ENCODE measurements around the gene DENND2A.
"Not testable (repeated sequence)": the region's sequence is repeated elsewhere in the genome, so short reads cannot be mapped to it uniquely, and the experiment has no call there.

DENND2A gene

GRCh38 chr7:140517546-140518369, 122.9 kb downstream of the DENND2A start:
- peaks cover 0 to 4% (median 0%) of the 10 kb centered on the region in 5 experiments for H3K27me3 ChIP-seq (replicated peaks in 2 of 5; ENCODE audit: control insufficient read depth in 4 of 5, insufficient read depth in 5 of 5, low read length in 4 of 5)
- H3K27ac ChIP-seq (ENCODE audit: insufficient read depth in 1 of 2, low read depth in 1 of 2, low read length in 2 of 2, poor library complexity in 1 of 2, severe bottlenecking in 2 of 2), result no peak overlapping the region
- WGBS (ENCODE audit: insufficient coverage), result 42% methylated on average over 16 of the region's 31 CpGs
- H3K4me1 ChIP-seq (ENCODE audit: control extremely low read depth in 1 of 4, control insufficient read depth in 4 of 4, insufficient read depth in 4 of 4, low read length in 3 of 4), result peaks cover 0 to 3% (median 2%) of the 10 kb centered on the region in 4 experiments
- no peak overlapping the region for H3K4me3 ChIP-seq (ENCODE audit: control insufficient read depth in 1 of 7, extremely low read depth in 1 of 7, insufficient read depth in 4 of 7, low read depth in 2 of 7, low read length in 6 of 7)
- CTCF ChIA-PET, result interaction anchor here (0.7 to 2.8 kb wide), 10 partner anchors 9 to 139 kb away, joined by 3 to 13 read pairs (median 3); partner anchors contain the start of gene MKRN1
- H3K9me3 ChIP-seq (ENCODE audit: control extremely low read depth in 1 of 5, control insufficient read depth in 4 of 5, insufficient read depth in 2 of 5, low read depth in 1 of 5, low read length in 4 of 5), result no peaks in the 10 kb centered on the region
- POLR2A ChIA-PET, result no interaction called here
- DNase-seq, result peak; percentile 64 to 70 (median 68)
- no peaks in the 10 kb centered on the region for H3K36me3 ChIP-seq (ENCODE audit: control insufficient read depth in 4 of 4, insufficient read depth in 4 of 4, low read length in 3 of 4)

GRCh38 chr7:140512317-140513000, 128.2 kb downstream of the DENND2A start:
- 53% methylated on average over 7 of the region's 9 CpGs for WGBS (ENCODE audit: insufficient coverage)
- Histone ChIP-seq H3K9me3 (ENCODE audit: control extremely low read depth in 1 of 5, control insufficient read depth in 4 of 5, insufficient read depth in 2 of 5, low read depth in 1 of 5, low read length in 4 of 5) (no peaks in the 10 kb centered on the region), H3K4me3 (ENCODE audit: control insufficient read depth in 1 of 7, extremely low read depth in 1 of 7, insufficient read depth in 4 of 7, low read depth in 2 of 7, low read length in 6 of 7) (no peak overlapping the region), H3K27me3 (replicated peaks in 2 of 5; ENCODE audit: control insufficient read depth in 4 of 5, insufficient read depth in 5 of 5, low read length in 4 of 5) (no peaks in the 10 kb centered on the region), H3K36me3 (ENCODE audit: control insufficient read depth in 4 of 4, insufficient read depth in 4 of 4, low read length in 3 of 4) (no peaks in the 10 kb centered on the region), H3K27ac (ENCODE audit: insufficient read depth in 1 of 2, low read depth in 1 of 2, low read length in 2 of 2, poor library complexity in 1 of 2, severe bottlenecking in 2 of 2) (no peak overlapping the region), H3K4me1 (ENCODE audit: control extremely low read depth in 1 of 4, control insufficient read depth in 4 of 4, insufficient read depth in 4 of 4, low read length in 3 of 4) (peaks cover 0 to 8% (median 0%) of the 10 kb centered on the region in 4 experiments)
- CTCF ChIA-PET, result no interaction called here
- peak in 2 of 3 donors; percentile 43 to 54 for DNase-seq
- POLR2A ChIA-PET, result no interaction called here

- Histone ChIP-seq H3K27me3 (replicated peaks in 2 of 5; ENCODE audit: control insufficient read depth in 4 of 5, insufficient read depth in 5 of 5, low read length in 4 of 5) (no peaks in the 10 kb centered on the region), H3K36me3 (ENCODE audit: control insufficient read depth in 4 of 4, insufficient read depth in 4 of 4, low read length in 3 of 4) (no peaks in the 10 kb centered on the region), H3K9me3 (ENCODE audit: control extremely low read depth in 1 of 5, control insufficient read depth in 4 of 5, insufficient read depth in 2 of 5, low read depth in 1 of 5, low read length in 4 of 5) (no peaks in the 10 kb centered on the region), H3K27ac (ENCODE audit: insufficient read depth in 1 of 2, low read depth in 1 of 2, low read length in 2 of 2, poor library complexity in 1 of 2, severe bottlenecking in 2 of 2) (no peak overlapping the region), H3K4me3 (ENCODE audit: control insufficient read depth in 1 of 7, extremely low read depth in 1 of 7, insufficient read depth in 4 of 7, low read depth in 2 of 7, low read length in 6 of 7) (no peak overlapping the region), H3K4me1 (ENCODE audit: control extremely low read depth in 1 of 4, control insufficient read depth in 4 of 4, insufficient read depth in 4 of 4, low read length in 3 of 4) (peaks cover 0 to 18% (median 0%) of the 10 kb centered on the region in 4 experiments)
- DNase-seq, result no peak
- ChIA-PET CTCF (interaction anchor here (0.6 kb wide), 1 partner anchor 8 kb away, joined by 3 read pairs; no protein-coding TSS in a partner anchor), POLR2A (no interaction called here)
- 79% methylated on average over 2 of the region's 5 CpGs for WGBS (ENCODE audit: insufficient coverage)
Measured at GRCh38 chr7:140509789-140510188, 130.8 kb downstream of the DENND2A start.

GRCh38 chr7:140507556-140507955, 133.1 kb downstream of the DENND2A start:
- H3K27me3 ChIP-seq (replicated peaks in 2 of 5; ENCODE audit: control insufficient read depth in 4 of 5, insufficient read depth in 5 of 5, low read length in 4 of 5); H3K9me3 ChIP-seq (ENCODE audit: control extremely low read depth in 1 of 5, control insufficient read depth in 4 of 5, insufficient read depth in 2 of 5, low read depth in 1 of 5, low read length in 4 of 5); POLR2A ChIA-PET; H3K36me3 ChIP-seq (ENCODE audit: control insufficient read depth in 4 of 4, insufficient read depth in 4 of 4, low read length in 3 of 4): not testable (repeated sequence)
- whole genome bisulfite sequencing (ENCODE audit: insufficient coverage), result 100% methylated on average over 3 of the region's 6 CpGs
- DNase-seq, result peak in 1 of 3 donors; percentile 18
- peak overlapping the region in 1 of 2 experiments; percentile 76 for H3K27ac ChIP-seq (ENCODE audit: insufficient read depth in 1 of 2, low read depth in 1 of 2, low read length in 2 of 2, poor library complexity in 1 of 2, severe bottlenecking in 2 of 2)
- H3K4me3 ChIP-seq (ENCODE audit: control insufficient read depth in 1 of 7, extremely low read depth in 1 of 7, insufficient read depth in 4 of 7, low read depth in 2 of 7, low read length in 6 of 7), result peak overlapping the region in 1 of 7 experiments; percentile 33
- H3K4me1 ChIP-seq (ENCODE audit: control extremely low read depth in 1 of 4, control insufficient read depth in 4 of 4, insufficient read depth in 4 of 4, low read length in 3 of 4), result peaks cover 0 to 17% (median 0%) of the 10 kb centered on the region in 4 experiments
- CTCF ChIA-PET, result interaction anchor here (1.6 to 2.0 kb wide), 2 partner anchors 10 kb away, joined by 6 to 9 read pairs; no protein-coding TSS in a partner anchor

- ChIA-PET POLR2A (no interaction called here), CTCF (interaction anchor here (1.2 to 2.0 kb wide), 2 partner anchors 10 to 24 kb away, joined by 4 to 9 read pairs; no protein-coding TSS in a partner anchor)
- H3K4me3 ChIP-seq (ENCODE audit: control insufficient read depth in 1 of 7, extremely low read depth in 1 of 7, insufficient read depth in 4 of 7, low read depth in 2 of 7, low read length in 6 of 7), result no peak overlapping the region
- no peaks in the 10 kb centered on the region for H3K27me3 ChIP-seq (replicated peaks in 2 of 5; ENCODE audit: control insufficient read depth in 4 of 5, insufficient read depth in 5 of 5, low read length in 4 of 5)
- DNase-seq, result no peak
- WGBS (ENCODE audit: insufficient coverage), result 71% methylated on average over 4 of the region's 5 CpGs
- H3K36me3 ChIP-seq (ENCODE audit: control insufficient read depth in 4 of 4, insufficient read depth in 4 of 4, low read length in 3 of 4), result no peaks in the 10 kb centered on the region
- H3K9me3 ChIP-seq (ENCODE audit: control extremely low read depth in 1 of 5, control insufficient read depth in 4 of 5, insufficient read depth in 2 of 5, low read depth in 1 of 5, low read length in 4 of 5), result no peaks in the 10 kb centered on the region
- H3K27ac ChIP-seq (ENCODE audit: insufficient read depth in 1 of 2, low read depth in 1 of 2, low read length in 2 of 2, poor library complexity in 1 of 2, severe bottlenecking in 2 of 2), result no peak overlapping the region
- H3K4me1 ChIP-seq (ENCODE audit: control extremely low read depth in 1 of 4, control insufficient read depth in 4 of 4, insufficient read depth in 4 of 4, low read length in 3 of 4), result peaks cover 0 to 14% (median 0%) of the 10 kb centered on the region in 4 experiments
Measured at GRCh38 chr7:140506788-140507464, 133.7 kb downstream of the DENND2A start.

DNA sequence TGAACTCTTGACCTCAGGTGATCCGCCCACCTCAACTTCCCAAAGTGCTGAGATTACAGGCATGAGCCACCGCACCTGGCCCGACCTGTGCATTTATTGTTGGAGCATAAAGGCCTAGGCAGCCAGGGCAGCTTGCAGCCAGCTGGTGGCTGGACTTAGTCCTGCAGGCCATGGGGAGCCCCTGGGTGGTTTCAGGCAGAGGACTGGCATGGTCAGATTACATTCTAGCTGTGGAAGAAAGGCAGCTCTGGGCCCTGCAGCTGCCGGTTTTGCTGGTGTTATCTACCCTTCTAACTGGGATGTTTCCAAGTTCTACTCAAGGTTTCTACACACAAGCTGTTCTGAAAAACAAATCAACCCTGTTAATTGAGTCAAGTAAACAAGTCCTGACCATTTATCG, 138.6 kb downstream of the DENND2A start:
- H3K27me3 ChIP-seq (replicated peaks in 2 of 5; ENCODE audit: control insufficient read depth in 4 of 5, insufficient read depth in 5 of 5, low read length in 4 of 5), result no peaks in the 10 kb centered on the region
- 96% methylated on average over 4 of the region's 5 CpGs for WGBS (ENCODE audit: insufficient coverage)
- H3K4me3 ChIP-seq (ENCODE audit: control insufficient read depth in 1 of 7, extremely low read depth in 1 of 7, insufficient read depth in 4 of 7, low read depth in 2 of 7, low read length in 6 of 7), result no peak overlapping the region
- ChIA-PET POLR2A (no interaction called here), CTCF (interaction anchor here (0.6 kb wide), 2 partner anchors 8 to 9 kb away, joined by 3 read pairs; no protein-coding TSS in a partner anchor)
- H3K9me3 ChIP-seq (ENCODE audit: control extremely low read depth in 1 of 5, control insufficient read depth in 4 of 5, insufficient read depth in 2 of 5, low read depth in 1 of 5, low read length in 4 of 5), result no peaks in the 10 kb centered on the region
- no peak overlapping the region for H3K27ac ChIP-seq (ENCODE audit: insufficient read depth in 1 of 2, low read depth in 1 of 2, low read length in 2 of 2, poor library complexity in 1 of 2, severe bottlenecking in 2 of 2)
- no peaks in the 10 kb centered on the region for H3K36me3 ChIP-seq (ENCODE audit: control insufficient read depth in 4 of 4, insufficient read depth in 4 of 4, low read length in 3 of 4)
- H3K4me1 ChIP-seq (ENCODE audit: control extremely low read depth in 1 of 4, control insufficient read depth in 4 of 4, insufficient read depth in 4 of 4, low read length in 3 of 4), result peaks cover 0 to 5% (median 0%) of the 10 kb centered on the region in 4 experiments
- DNase-seq, result peak in 1 of 3 donors; percentile 54

Data from common myeloid progenitor, CD34-positive (primary cell).